ENCODE data around the gene TMEM135. TPM values are rescaled to one million over a fixed set of nuclear protein-coding genes. Genes with fewer than 3 reads are reported as not detected.

TMEM135 gene
- total and polyA plus RNA-seq, 2 experiments from 2014 or later = 11.0 to 11.9 TPM

DNA sequence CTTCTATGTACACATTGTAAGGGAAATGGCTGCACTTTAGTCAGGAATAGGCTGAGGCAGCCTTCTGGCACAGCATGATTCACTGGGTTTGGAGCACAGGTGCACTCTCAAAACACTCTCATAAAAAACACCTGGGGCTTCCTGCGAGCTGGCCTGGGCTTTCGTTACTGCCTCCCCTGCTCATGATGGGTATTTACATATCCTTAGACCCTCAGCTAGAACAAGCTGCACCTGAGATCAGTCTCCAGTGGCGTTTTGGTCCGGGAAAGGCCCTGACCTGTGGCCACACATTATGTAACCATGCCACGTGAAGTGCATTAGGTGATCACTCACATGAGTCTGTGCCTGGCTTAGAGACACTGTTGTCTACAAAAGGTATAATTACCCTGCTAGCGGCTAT, 321.7 kb downstream of the TMEM135 start:
- Histone ChIP-seq H3K79me2 (ENCODE audit: insufficient read depth) (no peaks in the 10 kb centered on the region), H2AFZ (no peak overlapping the region), H3K9me3 (ENCODE audit: low read depth) (no peaks in the 10 kb centered on the region), H3K9ac (no peak overlapping the region), H3K36me3 (ENCODE audit: low read depth) (no peaks in the 10 kb centered on the region), H3K27me3 (replicated peaks; ENCODE audit: insufficient read depth) (no peaks in the 10 kb centered on the region), H3K4me2 (ENCODE audit: unreplicated experiment) (no peak overlapping the region), H3F3A (ENCODE audit: insufficient read depth) (no peaks in the 10 kb centered on the region), H4K20me1 (ENCODE audit: insufficient read depth) (no peaks in the 10 kb centered on the region), H3K27ac (no peak overlapping the region), H3K9me2 (ENCODE audit: insufficient read depth) (no peaks in the 10 kb centered on the region), H3K4me3 (no peak overlapping the region), H3K4me1 (ENCODE audit: insufficient read depth) (no peaks in the 10 kb centered on the region)
- in situ Hi-C loops (cut with MboI) = no loop called here
- TF ChIP-seq EZH2 (IDR thresholded peaks at IDR 0.05; ENCODE audit: insufficient read depth, poor library complexity, severe bottlenecking) (no peak), EZH2phosphoT487 (IDR thresholded peaks at IDR 0.05; ENCODE audit: insufficient read depth, low read depth) (no peak)
- DNase-seq = no peak
- 79% methylated on average over 6 of the region's 6 CpGs for WGBS, 2 experiments (ENCODE audit: low coverage in 1 of 2, low lambda C conversion rate in 2 of 2, missing lambda C conversion rate in 2 of 2)

- H3K9me2 ChIP-seq (ENCODE audit: insufficient read depth) = no peaks in the 10 kb centered on the region
- H3K4me1 ChIP-seq (ENCODE audit: insufficient read depth) = peaks cover 5% of the 10 kb centered on the region; the same call in 1 of the 2 replicates
- no peak overlapping the region for H3K27ac ChIP-seq
- no peak for TF ChIP-seq EZH2 (IDR thresholded peaks at IDR 0.05; ENCODE audit: insufficient read depth, poor library complexity, severe bottlenecking)
- H3K79me2 ChIP-seq (ENCODE audit: insufficient read depth) = no peaks in the 10 kb centered on the region
- H3K9ac ChIP-seq = no peak overlapping the region
- in situ Hi-C loops (cut with MboI) = no loop called here
- H2AFZ ChIP-seq = no peak overlapping the region
- no peak overlapping the region for H3K4me3 ChIP-seq
- H3K4me2 ChIP-seq (ENCODE audit: unreplicated experiment) = no peak overlapping the region
- WGBS, 2 experiments (ENCODE audit: low coverage in 1 of 2, low lambda C conversion rate in 2 of 2, missing lambda C conversion rate in 2 of 2) = 73 to 79% methylated on average over 5 of the region's 5 CpGs
- DNase-seq = no peak
- no peaks in the 10 kb centered on the region for H3K27me3 ChIP-seq (replicated peaks; ENCODE audit: insufficient read depth)
- no peaks in the 10 kb centered on the region for H3K9me3 ChIP-seq (ENCODE audit: low read depth)
- no peaks in the 10 kb centered on the region for H4K20me1 ChIP-seq (ENCODE audit: insufficient read depth)
- H3F3A ChIP-seq (ENCODE audit: insufficient read depth) = peaks cover 6% of the 10 kb centered on the region; the same call in 1 of the 2 replicates
- H3K36me3 ChIP-seq (ENCODE audit: low read depth) = no peaks in the 10 kb centered on the region
Measured at GRCh38 chr11:87361891-87362290, 324.2 kb downstream of the TMEM135 start.

GRCh38 chr11:87366346-87366745, 328.6 kb downstream of the TMEM135 start:
- H3K27ac ChIP-seq = no peak overlapping the region

DNA sequence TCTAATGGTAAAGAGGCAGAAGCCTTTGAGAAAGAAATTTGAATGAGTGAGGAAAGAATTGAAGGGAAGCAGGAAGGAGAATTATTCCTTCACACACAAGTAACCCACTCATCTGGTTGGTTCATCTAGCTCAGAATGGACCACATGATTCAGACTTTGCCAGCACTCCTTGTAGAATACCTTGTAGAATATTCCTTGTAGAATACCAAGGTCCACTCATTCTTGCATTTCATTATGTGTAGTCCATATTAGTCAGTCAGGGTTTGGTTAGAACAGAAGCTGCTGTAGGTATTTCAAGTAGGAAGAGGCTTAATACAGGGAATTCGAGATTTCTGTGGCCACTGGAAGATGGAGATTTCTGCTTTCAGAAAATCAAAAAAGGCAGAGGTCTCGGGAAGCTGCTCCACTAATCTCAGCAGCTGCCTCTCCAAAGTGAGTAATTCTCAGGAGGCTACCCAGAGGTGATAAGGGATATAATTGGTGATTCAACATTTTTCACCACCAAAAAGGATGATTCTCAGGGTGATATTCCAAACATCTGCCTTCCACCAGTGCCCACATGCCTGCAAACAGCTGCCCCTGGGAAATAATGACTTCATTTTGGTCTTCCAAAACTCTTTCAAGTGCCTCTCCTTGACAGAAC, 329.1 kb downstream of the TMEM135 start:
- Histone ChIP-seq H3K9me2 (ENCODE audit: insufficient read depth) (no peaks in the 10 kb centered on the region), H4K20me1 (ENCODE audit: insufficient read depth) (no peaks in the 10 kb centered on the region), H3K9ac (no peak overlapping the region), H3K4me2 (ENCODE audit: unreplicated experiment) (no peak overlapping the region), H3K27ac (no peak overlapping the region), H3K27me3 (replicated peaks; ENCODE audit: insufficient read depth) (no peaks in the 10 kb centered on the region), H2AFZ (no peak overlapping the region), H3K79me2 (ENCODE audit: insufficient read depth) (no peaks in the 10 kb centered on the region), H3K9me3 (ENCODE audit: low read depth) (no peaks in the 10 kb centered on the region), H3K36me3 (ENCODE audit: low read depth) (no peaks in the 10 kb centered on the region), H3K4me3 (no peak overlapping the region), H3F3A (ENCODE audit: insufficient read depth) (peaks cover 13% of the 10 kb centered on the region; the same call in 1 of the 2 replicates), H3K4me1 (ENCODE audit: insufficient read depth) (peaks cover 12% of the 10 kb centered on the region)
- WGBS, 2 experiments (ENCODE audit: low coverage in 1 of 2, low lambda C conversion rate in 2 of 2, missing lambda C conversion rate in 2 of 2) = 22 to 26% methylated on average over 2 of the region's 2 CpGs
- in situ Hi-C loops (cut with MboI) = no loop called here
- DNase-seq = peak; percentile 38
- no peak for TF ChIP-seq EZH2 (IDR thresholded peaks at IDR 0.05; ENCODE audit: insufficient read depth, poor library complexity, severe bottlenecking)
- TF ChIP-seq EZH2phosphoT487 (IDR thresholded peaks at IDR 0.05; ENCODE audit: insufficient read depth, low read depth) = no peak

More at GRCh38 chr11:87366346-87366745, 328.6 kb downstream of the TMEM135 start:
- DNase-seq = no peak
- no peaks in the 10 kb centered on the region for H3K79me2 ChIP-seq (ENCODE audit: insufficient read depth)
- peaks cover 12% of the 10 kb centered on the region for H3K4me1 ChIP-seq (ENCODE audit: insufficient read depth)
- no peak overlapping the region for H3K4me3 ChIP-seq
- H3K9ac ChIP-seq = no peak overlapping the region
- no peaks in the 10 kb centered on the region for H3K9me2 ChIP-seq (ENCODE audit: insufficient read depth)
- H3K9me3 ChIP-seq (ENCODE audit: low read depth) = no peaks in the 10 kb centered on the region
- no peaks in the 10 kb centered on the region for H3K27me3 ChIP-seq (replicated peaks; ENCODE audit: insufficient read depth)
- no peak overlapping the region for H3K4me2 ChIP-seq (ENCODE audit: unreplicated experiment)
- in situ Hi-C loops (cut with MboI) = no loop called here
- no peak overlapping the region for H2AFZ ChIP-seq
- no peaks in the 10 kb centered on the region for H3K36me3 ChIP-seq (ENCODE audit: low read depth)
- no peak for TF ChIP-seq EZH2phosphoT487 (IDR thresholded peaks at IDR 0.05; ENCODE audit: insufficient read depth, low read depth)
- TF ChIP-seq EZH2 (IDR thresholded peaks at IDR 0.05; ENCODE audit: insufficient read depth, poor library complexity, severe bottlenecking) = no peak
- H4K20me1 ChIP-seq (ENCODE audit: insufficient read depth) = no peaks in the 10 kb centered on the region
- peaks cover 13% of the 10 kb centered on the region; the same call in 1 of the 2 replicates for H3F3A ChIP-seq (ENCODE audit: insufficient read depth)
